ENCODE measurements around the gene SND1. TPM values are rescaled to one million over a fixed set of nuclear protein-coding genes. Genes with fewer than 3 reads are reported as not detected.

The SND1 gene
- total and polyA plus RNA-seq, 2 of the 4 experiments (the other 2 are of a cell fraction), result 154 to 294 TPM

DNA sequence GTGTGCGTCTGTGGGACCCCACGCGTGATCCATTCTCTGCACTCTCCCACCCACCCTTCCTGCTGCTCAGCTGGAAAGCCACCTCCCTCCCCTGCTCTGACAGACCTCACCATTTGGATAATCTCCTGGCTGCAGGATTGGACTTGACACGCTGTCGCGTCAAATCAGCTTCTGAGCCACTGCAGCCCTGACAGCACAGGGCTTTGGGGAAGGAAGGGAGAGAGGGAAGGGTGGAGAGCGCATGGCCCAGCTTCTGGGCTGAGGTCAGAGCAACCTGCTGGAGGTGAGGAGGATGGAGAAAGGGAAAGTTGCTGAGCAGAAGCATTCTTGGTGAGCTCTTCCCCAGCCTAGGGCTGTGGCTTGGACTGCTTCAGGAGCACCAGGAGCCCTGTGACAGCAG, 428.2 kb downstream of the SND1 start:
- H3K9me3 ChIP-seq (ENCODE audit: control insufficient read depth, insufficient read depth, low read length), result no peaks in the 10 kb centered on the region
- ChIA-PET CTCF (interaction anchor here (1.4 kb wide), 1 partner anchor 11 kb away, joined by 3 read pairs; no protein-coding TSS in a partner anchor), POLR2A (ENCODE audit: unreplicated experiment) (no interaction called here)
- in situ Hi-C loops (cut with MboI; ENCODE audit: low sequenced_read_pairs), result no loop called here
- dilution Hi-C loops (cut with HindIII; ENCODE audit: low sequenced_read_pairs, unreplicated experiment), result no loop called here
- no peak overlapping the region for H4K91ac ChIP-seq (ENCODE audit: insufficient read depth, low read depth, low read length)
- no peak overlapping the region for H3K27ac ChIP-seq (ENCODE audit: insufficient read depth, low read length)
- H3K27me3 ChIP-seq (ENCODE audit: control insufficient read depth, insufficient read depth, low read length), result no peaks in the 10 kb centered on the region
- no peak overlapping the region for H3K4ac ChIP-seq (ENCODE audit: low read depth, low read length)
- H4K5ac ChIP-seq (ENCODE audit: low read depth, low read length), result no peak overlapping the region
- no peak overlapping the region for H2AFZ ChIP-seq (replicated peaks; ENCODE audit: low read length, poor library complexity)
- H4K20me1 ChIP-seq (ENCODE audit: insufficient read depth, low read length), result peaks cover 22% of the 10 kb centered on the region
- H3K4me1 ChIP-seq (ENCODE audit: control insufficient read depth, insufficient read depth, low read length), result peaks cover 5% of the 10 kb centered on the region; the same call in 1 of the 2 replicates
- H3K56ac ChIP-seq (ENCODE audit: extremely low read depth, insufficient read depth, low read length), result no peak overlapping the region
- H3K79me1 ChIP-seq (ENCODE audit: low read depth in 1 of 2, low read length in 2 of 2), result peaks cover 0 to 19% of the 10 kb centered on the region in 2 experiments; a peak in 2 of 4 replicates
- TF ChIP-seq RFX5 (IDR thresholded peaks at IDR 0.05; ENCODE audit: low read depth, low read length), result no peak
- TF ChIP-seq RAD21 (IDR thresholded peaks at IDR 0.05; ENCODE audit: low read length), result no peak
- no peak for TF ChIP-seq BHLHE40 (IDR thresholded peaks at IDR 0.05; ENCODE audit: low read depth, low read length)
- TF ChIP-seq MXI1 (IDR thresholded peaks at IDR 0.05; ENCODE audit: borderline replicate concordance, low read depth, low read length), result no peak
- no peak for TF ChIP-seq ELK1 (IDR thresholded peaks at IDR 0.05; ENCODE audit: borderline replicate concordance, low read depth, low read length)
- no peak for TF ChIP-seq RCOR1 (IDR thresholded peaks at IDR 0.05; ENCODE audit: insufficient replicate concordance, low read length)
- no peak for TF ChIP-seq CHD1 (IDR thresholded peaks at IDR 0.05; ENCODE audit: low read depth, low read length)
- TF ChIP-seq POLR2A (IDR thresholded peaks at IDR 0.05; ENCODE audit: low read depth, low read length), result no peak
- TF ChIP-seq CEBPB (IDR thresholded peaks at IDR 0.05; ENCODE audit: low read depth, low read length), result no peak
- no peak for TF ChIP-seq MAZ (IDR thresholded peaks at IDR 0.05; ENCODE audit: borderline replicate concordance, low read depth, low read length)
- TF ChIP-seq SMC3 (IDR thresholded peaks at IDR 0.05; ENCODE audit: low read depth, low read length), result no peak
- TF ChIP-seq, protein P1, sequence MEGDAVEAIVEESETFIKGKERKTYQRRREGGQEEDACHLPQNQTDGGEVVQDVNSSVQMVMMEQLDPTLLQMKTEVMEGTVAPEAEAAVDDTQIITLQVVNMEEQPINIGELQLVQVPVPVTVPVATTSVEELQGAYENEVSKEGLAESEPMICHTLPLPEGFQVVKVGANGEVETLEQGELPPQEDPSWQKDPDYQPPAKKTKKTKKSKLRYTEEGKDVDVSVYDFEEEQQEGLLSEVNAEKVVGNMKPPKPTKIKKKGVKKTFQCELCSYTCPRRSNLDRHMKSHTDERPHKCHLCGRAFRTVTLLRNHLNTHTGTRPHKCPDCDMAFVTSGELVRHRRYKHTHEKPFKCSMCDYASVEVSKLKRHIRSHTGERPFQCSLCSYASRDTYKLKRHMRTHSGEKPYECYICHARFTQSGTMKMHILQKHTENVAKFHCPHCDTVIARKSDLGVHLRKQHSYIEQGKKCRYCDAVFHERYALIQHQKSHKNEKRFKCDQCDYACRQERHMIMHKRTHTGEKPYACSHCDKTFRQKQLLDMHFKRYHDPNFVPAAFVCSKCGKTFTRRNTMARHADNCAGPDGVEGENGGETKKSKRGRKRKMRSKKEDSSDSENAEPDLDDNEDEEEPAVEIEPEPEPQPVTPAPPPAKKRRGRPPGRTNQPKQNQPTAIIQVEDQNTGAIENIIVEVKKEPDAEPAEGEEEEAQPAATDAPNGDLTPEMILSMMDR (conservative IDR thresholded peaks at IDR 0.05; ENCODE audit: low read depth, low read length), result no peak
- TF ChIP-seq FOS (IDR thresholded peaks at IDR 0.05; ENCODE audit: low read depth, low read length), result no peak
- no peak for ATAC-seq (ENCODE audit: low read depth)
- H3K9me1 ChIP-seq (ENCODE audit: insufficient read depth, low read length), result 0 out of 2 replicates have a peak, but pooled peaks cover 5% of the 10 kb centered on the region
- no TSS peak for BruUV-seq (replicated peaks)
- no peak overlapping the region for H3K4me3 ChIP-seq (ENCODE audit: insufficient read depth, low read depth, low read length)
- H3K36me3 ChIP-seq (ENCODE audit: control insufficient read depth, insufficient read depth, low read length), result peaks cover 43% of the 10 kb centered on the region
- WGBS, 2 experiments (ENCODE audit: extremely low coverage in 2 of 2, insufficient read length in 1 of 2), result 83% methylated on average over 3 of the region's 7 CpGs; no CpG with 5 or more reads in 1 of the 2 experiments
- H2AK9ac ChIP-seq (replicated peaks; ENCODE audit: low read depth, low read length, poor library complexity), result no peak overlapping the region
- H4K8ac ChIP-seq (ENCODE audit: low read depth in 2 of 2, low read length in 2 of 2), result no peak overlapping the region
- H3K4me2 ChIP-seq (ENCODE audit: low read depth, low read length), result no peak overlapping the region
- no peak overlapping the region for H3K14ac ChIP-seq (replicated peaks; ENCODE audit: low read depth, low read length)
- H2BK5ac ChIP-seq (ENCODE audit: low read depth, low read length, poor library complexity, severe bottlenecking), result no peak overlapping the region
- H3K18ac ChIP-seq (ENCODE audit: low read depth, low read length), result no peak overlapping the region
- intact Hi-C loops (cut with micrococcal nuclease), result no loop called here
- no peak overlapping the region for H2AK5ac ChIP-seq (ENCODE audit: low read depth, low read length)
- no peak overlapping the region for H3K9ac ChIP-seq (ENCODE audit: low read depth, low read length)
- no peak overlapping the region for H3K23ac ChIP-seq (ENCODE audit: low read depth, low read length)
- H2BK120ac ChIP-seq (ENCODE audit: low read depth, low read length), result no peak overlapping the region
- H2BK20ac ChIP-seq (ENCODE audit: low read depth, low read length), result no peak overlapping the region
- DNase-seq, result no peak
- no peak overlapping the region for H2BK15ac ChIP-seq (ENCODE audit: low read depth, low read length)
